Lung (tissue), 12 donors: Measurements from ENCODE around the gene FAM3D. TPM values are rescaled to one million over a fixed set of nuclear protein-coding genes. Genes with fewer than 3 reads are reported as not detected.
"Not testable (repeated sequence)": the region's sequence is repeated elsewhere in the genome, so short reads cannot be mapped to it uniquely, and the experiment has no call there.

Experiments
- ATAC-seq: fragments of 200-7000 bp; cut with Tn5 transposase; one replicate; pipeline ENCODE4 v1.9.1; 2020; ENCODE audit warnings: moderate number of reproducible peaks; ENCODE audit not compliant: insufficient read depth, low FRiP score
- DNase-seq, 3 donors: peaks; one replicate each; pipeline ENCODE4 v3.0.0-alpha.2; 2013 to 2017
- H3K27ac ChIP-seq, 2 donors: one replicate each; pipeline ENCODE4 v1.5.1; 2013; ENCODE audit warnings: mild to moderate bottlenecking in 2 of 2, moderate library complexity in 2 of 2, control low read depth in 1 of 2, inconsistent platforms in 1 of 2, low read depth in 1 of 2, low read length in 1 of 2
- H3K27me3 ChIP-seq, 3 donors: one replicate each; pipeline ENCODE4 v1.5.1; 2013; ENCODE audit warnings: low read length in 2 of 3; ENCODE audit not compliant: control insufficient read depth in 3 of 3, insufficient read depth in 3 of 3
- H3K36me3 ChIP-seq, 4 donors: one replicate each; pipeline ENCODE4 v1.5.1; 2013; ENCODE audit warnings: low read length in 4 of 4, mild to moderate bottlenecking in 1 of 4, moderate library complexity in 1 of 4; ENCODE audit not compliant: control insufficient read depth in 4 of 4, insufficient read depth in 4 of 4
- H3K4me1 ChIP-seq, 5 donors: one replicate each; pipeline ENCODE4 v1.5.1; 2013; ENCODE audit warnings: low read length in 5 of 5, mild to moderate bottlenecking in 2 of 5, moderate library complexity in 1 of 5; ENCODE audit not compliant: control insufficient read depth in 5 of 5, insufficient read depth in 5 of 5
- H3K4me3 ChIP-seq: one replicate; pipeline ENCODE4 v1.5.1; 2013; ENCODE audit warnings: mild to moderate bottlenecking, control low read depth, moderate library complexity
- H3K9ac ChIP-seq, 2 donors: one replicate each; pipeline ENCODE4 v1.5.1; 2013; ENCODE audit warnings: low read length in 2 of 2, control low read depth in 1 of 2; ENCODE audit not compliant: insufficient read depth in 1 of 2
- H3K9me3 ChIP-seq, 4 donors: one replicate each; pipeline ENCODE4 v1.5.1; 2013; ENCODE audit warnings: low read length in 3 of 4, mild to moderate bottlenecking in 1 of 4, moderate library complexity in 1 of 4; ENCODE audit not compliant: control insufficient read depth in 4 of 4, insufficient read depth in 3 of 4
- WGBS, 2 donors: extraction: QIAGEN DNeasy Blood & Tissue Kit; methylation state at CpG; one replicate each; pipeline ENCODE4 v1.1.7; 2013; 5-methylcytosine and 5-hydroxymethylcytosine counted together
- polyA plus RNA-seq, 2 donors: library from polyadenylated mRNA; stranded (reverse); fragments of 200-250 nt; gene quantifications; one replicate each; pipeline ENCODE4 v1.2.1, GENCODE V29; 2013
- total RNA-seq, 2 donors: library from RNA; depleted of rRNA in 1 of 2; stranded (reverse); fragments of >200 nt in 1 of 2; gene quantifications; one replicate each; pipeline ENCODE4 v1.2.1, GENCODE V29; 2014 to 2021
- TF ChIP-seq, protein P1 (sequence below): IDR thresholded peaks from 2 replicates; pipeline ENCODE4 v1.5.1; 2012; ENCODE audit warnings: mild to moderate bottlenecking; ENCODE audit errors: control extremely low read depth, extremely low read depth
- donor health status: control.
- donor health status: control.
- donor health status: Bipolar disorder and iron deficiency.
- donor health status: healthy.
- donor health status: DM: yes; HTN: yes; CAD: no.

Gene FAM3D
- total and polyA plus RNA-seq, 4 donors, result 3.2 to 15.1 (median 11.6) TPM

DNA sequence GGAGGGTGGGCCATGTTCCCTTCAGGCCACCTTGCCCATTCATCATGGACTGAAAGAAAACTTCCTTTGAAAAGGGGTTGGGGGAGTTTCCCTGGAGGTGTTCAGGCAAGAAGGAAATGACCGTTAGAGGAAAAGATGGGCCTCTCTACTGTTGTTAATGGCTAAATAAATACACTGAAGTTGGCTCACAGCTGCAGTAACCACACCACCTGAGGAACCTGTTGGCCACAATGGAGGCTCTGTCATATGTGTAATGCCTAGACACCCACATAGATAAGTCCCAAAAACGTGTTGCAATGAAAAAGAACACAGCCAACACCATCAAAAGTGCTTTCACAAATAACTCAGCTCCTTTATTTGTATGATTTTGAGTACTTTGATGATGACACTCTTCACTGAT, 38.2 kb upstream of the FAM3D start:
- WGBS, 2 donors, result 36 to 44% methylated on average over 2 of the region's 2 CpGs
- TF ChIP-seq, protein P1, sequence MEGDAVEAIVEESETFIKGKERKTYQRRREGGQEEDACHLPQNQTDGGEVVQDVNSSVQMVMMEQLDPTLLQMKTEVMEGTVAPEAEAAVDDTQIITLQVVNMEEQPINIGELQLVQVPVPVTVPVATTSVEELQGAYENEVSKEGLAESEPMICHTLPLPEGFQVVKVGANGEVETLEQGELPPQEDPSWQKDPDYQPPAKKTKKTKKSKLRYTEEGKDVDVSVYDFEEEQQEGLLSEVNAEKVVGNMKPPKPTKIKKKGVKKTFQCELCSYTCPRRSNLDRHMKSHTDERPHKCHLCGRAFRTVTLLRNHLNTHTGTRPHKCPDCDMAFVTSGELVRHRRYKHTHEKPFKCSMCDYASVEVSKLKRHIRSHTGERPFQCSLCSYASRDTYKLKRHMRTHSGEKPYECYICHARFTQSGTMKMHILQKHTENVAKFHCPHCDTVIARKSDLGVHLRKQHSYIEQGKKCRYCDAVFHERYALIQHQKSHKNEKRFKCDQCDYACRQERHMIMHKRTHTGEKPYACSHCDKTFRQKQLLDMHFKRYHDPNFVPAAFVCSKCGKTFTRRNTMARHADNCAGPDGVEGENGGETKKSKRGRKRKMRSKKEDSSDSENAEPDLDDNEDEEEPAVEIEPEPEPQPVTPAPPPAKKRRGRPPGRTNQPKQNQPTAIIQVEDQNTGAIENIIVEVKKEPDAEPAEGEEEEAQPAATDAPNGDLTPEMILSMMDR, result no peak
- no peak overlapping the region for H3K27ac ChIP-seq
- no peaks in the 10 kb centered on the region for H3K27me3 ChIP-seq
- no peaks in the 10 kb centered on the region for H3K4me1 ChIP-seq
- H3K9ac ChIP-seq, result no peak overlapping the region
- ATAC-seq (no peak), DNase-seq (no peak)
- H3K36me3 ChIP-seq, result no peaks in the 10 kb centered on the region
- no peaks in the 10 kb centered on the region for H3K9me3 ChIP-seq
- H3K4me3 ChIP-seq, result no peak overlapping the region

DNA sequence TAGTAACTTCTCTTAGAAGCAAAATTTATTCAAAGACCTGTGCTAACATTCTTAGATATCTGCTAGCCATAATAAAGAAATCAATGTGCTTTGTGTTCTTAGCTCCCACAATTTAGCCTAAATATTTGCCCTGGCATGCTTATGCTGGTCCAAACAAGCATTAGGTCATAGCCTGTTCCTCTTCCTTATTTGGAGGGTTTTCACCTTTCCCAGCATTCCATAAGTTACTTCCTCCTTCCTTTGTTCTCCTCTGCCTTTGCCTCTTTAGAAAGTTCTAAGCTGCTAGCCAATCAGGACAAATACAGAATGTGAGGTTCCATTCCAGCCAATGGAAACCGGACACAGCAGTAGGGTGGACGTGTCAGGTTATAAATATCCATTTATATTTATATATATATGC, 37.7 kb upstream of the FAM3D start:
- not testable (repeated sequence) for ATAC-seq, H3K9ac ChIP-seq, H3K9me3 ChIP-seq, H3K27me3 ChIP-seq, H3K36me3 ChIP-seq, H3K4me1 ChIP-seq, H3K4me3 ChIP-seq, H3K27ac ChIP-seq, DNase-seq
- 94 to 96% methylated on average over 2 of the region's 2 CpGs for WGBS, 2 donors

DNA sequence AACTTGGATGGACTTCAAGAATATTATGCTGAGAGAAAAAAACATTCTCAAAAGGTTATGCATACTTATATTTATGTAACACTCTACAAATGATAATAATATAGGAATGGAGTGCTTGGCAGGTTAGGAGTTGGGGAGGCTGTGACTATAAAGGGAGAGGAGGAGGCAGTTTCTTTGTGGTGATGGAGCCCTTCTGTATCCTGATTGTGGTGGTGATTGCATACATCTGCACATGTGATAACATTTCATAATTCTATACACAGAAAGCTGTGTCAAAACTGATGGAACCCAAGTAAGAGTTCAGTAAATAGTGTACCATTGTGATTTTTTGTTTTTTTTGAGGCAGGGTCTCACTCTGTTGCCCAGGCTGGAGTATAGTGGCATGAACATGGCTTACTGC, 31.7 kb upstream of the FAM3D start:
- no peak overlapping the region for H3K4me3 ChIP-seq
- ATAC-seq (no peak), DNase-seq (no peak)
- no peak overlapping the region for H3K9ac ChIP-seq
- no peaks in the 10 kb centered on the region for H3K9me3 ChIP-seq
- no peaks in the 10 kb centered on the region for H3K27me3 ChIP-seq
- H3K27ac ChIP-seq, result no peak overlapping the region
- H3K4me1 ChIP-seq, result no peaks in the 10 kb centered on the region
- TF ChIP-seq, protein P1, result no peak
- no peaks in the 10 kb centered on the region for H3K36me3 ChIP-seq

DNA sequence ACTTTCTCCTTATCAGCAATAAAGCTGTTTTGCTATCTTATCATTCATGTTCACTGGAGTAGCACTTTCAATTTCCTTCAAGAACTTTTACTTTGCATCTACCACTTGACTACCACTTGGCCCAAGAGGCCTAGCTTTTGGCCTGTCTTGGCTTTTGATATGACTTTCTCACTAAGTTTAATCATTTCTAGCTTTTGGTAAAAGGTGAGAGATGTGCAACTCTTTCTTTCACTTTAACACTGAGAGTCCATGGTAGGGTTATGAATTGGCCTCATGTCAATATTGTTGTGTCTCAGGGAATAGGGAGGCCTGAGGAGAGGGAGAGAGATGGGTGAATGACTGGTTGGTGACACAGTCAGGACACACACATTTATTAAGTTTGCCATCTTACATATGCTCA, 31.0 kb upstream of the FAM3D start:
- no peaks in the 10 kb centered on the region for H3K4me1 ChIP-seq
- DNase-seq, result peak in 1 of 3 donors; percentile 46

GRCh38 chr3:58696813-58697212, 30.2 kb upstream of the FAM3D start:
- H3K9ac ChIP-seq, H3K27ac ChIP-seq: not testable (repeated sequence)
- WGBS, 2 donors, result 89 to 93% methylated on average over 3 of the region's 3 CpGs

More for the DNA sequence above, 31.0 kb upstream of the FAM3D start:
- Histone ChIP-seq H3K9me3 (no peaks in the 10 kb centered on the region), H3K27me3 (no peaks in the 10 kb centered on the region), H3K9ac (no peak overlapping the region), H3K27ac (no peak overlapping the region), H3K36me3 (no peaks in the 10 kb centered on the region), H3K4me3 (no peak overlapping the region)
- ATAC-seq, result no peak
- TF ChIP-seq, protein P1, result no peak

More at GRCh38 chr3:58696813-58697212, 30.2 kb upstream of the FAM3D start:
- DNase-seq, H3K27me3 ChIP-seq, H3K4me1 ChIP-seq, H3K4me3 ChIP-seq, ATAC-seq, H3K9me3 ChIP-seq, H3K36me3 ChIP-seq: not testable (repeated sequence)
